Peyer's patch (tissue), 4 donors: ENCODE measurements around the gene DAW1.

Experiments
- CTCF ChIP-seq, 6 experiments: fragments of 450-650 bp in 4 of 6; fragments of 200-600 bp in 2 of 6; sonication (generic) in 1 of 6; IDR thresholded peaks; one replicate each; pipeline ENCODE4 v1.5.1; 2017 to 2019; ENCODE audit warnings: antibody characterized with exemption in 6 of 6, mild to moderate bottlenecking in 3 of 6, moderate library complexity in 1 of 6
- POLR2A ChIP-seq, 2 donors: fragments of 450-650 bp; IDR thresholded peaks; one replicate each; pipeline ENCODE4 v1.5.1; 2017; ENCODE audit warnings: antibody characterized with exemption in 2 of 2, mild to moderate bottlenecking in 2 of 2, moderate library complexity in 2 of 2

GRCh38 chr2:227886149-227886548 is 14.7 kb downstream of the DAW1 start:
- TF ChIP-seq POLR2A (IDR thresholded peaks at IDR 0.05): no peak
- no peak for TF ChIP-seq CTCF (IDR thresholded peaks at IDR 0.05)
